DND-41 (cell line): ENCODE measurements around the gene ACOX3.

Experiments used
- EZH2 ChIP-seq: IDR thresholded peaks from 3 replicates; pipeline ENCODE4 v1.6.1; 2012; ENCODE audit warnings: borderline replicate concordance, low read depth, mild to moderate bottlenecking, moderate library complexity, low read length, inconsistent platforms; ENCODE audit not compliant: severe bottlenecking
- TF ChIP-seq, protein P1 (sequence below): IDR thresholded peaks from 2 replicates; pipeline ENCODE4 v1.5.1; 2012; ENCODE audit warnings: borderline replicate concordance, low read length, moderate library complexity, mild to moderate bottlenecking; ENCODE audit not compliant: poor library complexity, severe bottlenecking; ENCODE audit errors: extremely low read depth

DNA sequence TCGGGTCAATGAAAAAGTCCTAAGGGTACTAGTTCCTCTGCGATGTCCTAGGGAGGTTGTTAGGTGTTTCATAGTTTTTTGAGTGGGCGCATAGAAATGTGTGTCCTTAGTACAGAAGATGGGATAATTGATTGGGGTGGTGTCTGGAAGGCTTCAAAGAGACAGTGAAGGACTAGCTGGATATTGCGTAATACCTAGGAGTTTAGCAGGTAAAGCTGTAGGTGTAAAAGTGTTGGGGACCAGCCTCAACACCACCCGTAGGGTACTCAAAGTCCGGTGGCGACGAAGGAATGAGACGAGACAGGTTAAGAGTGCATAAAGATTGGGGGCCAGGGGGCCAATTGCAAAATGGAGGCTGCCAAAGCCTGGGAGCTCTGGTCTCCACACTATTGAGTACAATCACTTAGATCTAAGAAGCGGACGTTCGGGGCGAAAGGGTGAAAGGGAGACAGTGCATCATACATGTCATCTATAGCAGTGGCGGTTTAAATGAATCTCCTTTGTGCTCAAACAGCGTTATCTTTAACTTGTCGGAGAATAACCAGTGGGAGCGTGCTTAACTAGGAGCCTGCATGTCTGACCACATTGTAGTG, 1.1 kb upstream of the ACOX3 start:
- TF ChIP-seq, protein P1, sequence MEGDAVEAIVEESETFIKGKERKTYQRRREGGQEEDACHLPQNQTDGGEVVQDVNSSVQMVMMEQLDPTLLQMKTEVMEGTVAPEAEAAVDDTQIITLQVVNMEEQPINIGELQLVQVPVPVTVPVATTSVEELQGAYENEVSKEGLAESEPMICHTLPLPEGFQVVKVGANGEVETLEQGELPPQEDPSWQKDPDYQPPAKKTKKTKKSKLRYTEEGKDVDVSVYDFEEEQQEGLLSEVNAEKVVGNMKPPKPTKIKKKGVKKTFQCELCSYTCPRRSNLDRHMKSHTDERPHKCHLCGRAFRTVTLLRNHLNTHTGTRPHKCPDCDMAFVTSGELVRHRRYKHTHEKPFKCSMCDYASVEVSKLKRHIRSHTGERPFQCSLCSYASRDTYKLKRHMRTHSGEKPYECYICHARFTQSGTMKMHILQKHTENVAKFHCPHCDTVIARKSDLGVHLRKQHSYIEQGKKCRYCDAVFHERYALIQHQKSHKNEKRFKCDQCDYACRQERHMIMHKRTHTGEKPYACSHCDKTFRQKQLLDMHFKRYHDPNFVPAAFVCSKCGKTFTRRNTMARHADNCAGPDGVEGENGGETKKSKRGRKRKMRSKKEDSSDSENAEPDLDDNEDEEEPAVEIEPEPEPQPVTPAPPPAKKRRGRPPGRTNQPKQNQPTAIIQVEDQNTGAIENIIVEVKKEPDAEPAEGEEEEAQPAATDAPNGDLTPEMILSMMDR, result no peak
- no peak for TF ChIP-seq EZH2
